ENCODE measurements around the gene SDK1.

DNA sequence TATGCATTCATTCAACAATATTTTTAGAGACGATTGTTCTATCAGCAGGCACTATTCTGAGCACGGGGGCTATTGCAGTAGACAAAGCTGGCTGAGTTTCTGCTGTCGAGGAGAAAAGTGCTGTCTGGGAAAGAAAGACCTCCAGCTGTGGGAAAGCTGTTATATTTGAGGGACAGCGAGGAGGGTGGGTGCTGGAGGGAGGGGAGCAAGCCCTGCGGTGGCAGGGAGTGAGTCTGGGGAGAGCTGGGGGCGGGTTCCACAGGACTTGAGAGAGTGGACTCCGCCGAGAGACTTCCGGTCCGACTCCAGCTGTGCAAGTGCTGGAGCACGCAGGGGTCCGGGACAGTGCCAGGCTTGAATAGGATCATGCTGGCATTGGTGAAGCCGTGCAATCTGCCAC lies 778.9 kb downstream of the SDK1 start:
- no peak for TF ChIP-seq POLR2AphosphoS5 (IDR thresholded peaks at IDR 0.05; ENCODE audit: insufficient read depth in 1 of 2, low read depth in 1 of 2)
- TF ChIP-seq, protein P1, sequence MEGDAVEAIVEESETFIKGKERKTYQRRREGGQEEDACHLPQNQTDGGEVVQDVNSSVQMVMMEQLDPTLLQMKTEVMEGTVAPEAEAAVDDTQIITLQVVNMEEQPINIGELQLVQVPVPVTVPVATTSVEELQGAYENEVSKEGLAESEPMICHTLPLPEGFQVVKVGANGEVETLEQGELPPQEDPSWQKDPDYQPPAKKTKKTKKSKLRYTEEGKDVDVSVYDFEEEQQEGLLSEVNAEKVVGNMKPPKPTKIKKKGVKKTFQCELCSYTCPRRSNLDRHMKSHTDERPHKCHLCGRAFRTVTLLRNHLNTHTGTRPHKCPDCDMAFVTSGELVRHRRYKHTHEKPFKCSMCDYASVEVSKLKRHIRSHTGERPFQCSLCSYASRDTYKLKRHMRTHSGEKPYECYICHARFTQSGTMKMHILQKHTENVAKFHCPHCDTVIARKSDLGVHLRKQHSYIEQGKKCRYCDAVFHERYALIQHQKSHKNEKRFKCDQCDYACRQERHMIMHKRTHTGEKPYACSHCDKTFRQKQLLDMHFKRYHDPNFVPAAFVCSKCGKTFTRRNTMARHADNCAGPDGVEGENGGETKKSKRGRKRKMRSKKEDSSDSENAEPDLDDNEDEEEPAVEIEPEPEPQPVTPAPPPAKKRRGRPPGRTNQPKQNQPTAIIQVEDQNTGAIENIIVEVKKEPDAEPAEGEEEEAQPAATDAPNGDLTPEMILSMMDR (IDR thresholded peaks at IDR 0.05): no peak
- no peak for TF ChIP-seq POLR2A (IDR thresholded peaks at IDR 0.05)

All from vagina (tissue), 2 donors.